ENCODE results near the gene UBXN10.
"Not testable (repeated sequence)": the region's sequence is repeated elsewhere in the genome, so short reads cannot be mapped to it uniquely, and the experiment has no call there.

Gene UBXN10

GRCh38 chr1:20200966-20201365, 15.1 kb downstream of the UBXN10 start:
- no peak for DNase-seq (ENCODE audit: low read depth)

GRCh38 chr1:20202166-20202565, 16.3 kb downstream of the UBXN10 start:
- no peak for DNase-seq (ENCODE audit: low read depth)

- DNase-seq (ENCODE audit: low read depth), result no peak
Measured at GRCh38 chr1:20207546-20207945, 21.6 kb downstream of the UBXN10 start.

GRCh38 chr1:20209471-20209870, 23.6 kb downstream of the UBXN10 start:
- DNase-seq (ENCODE audit: low read depth), result no peak

GRCh38 chr1:20210736-20211460, 25.0 kb downstream of the UBXN10 start:
- no peak for DNase-seq (ENCODE audit: low read depth)

GRCh38 chr1:20211511-20211931, 25.6 kb downstream of the UBXN10 start:
- no peak for DNase-seq (ENCODE audit: low read depth)

GRCh38 chr1:20212085-20212684, 26.3 kb downstream of the UBXN10 start:
- no peak for DNase-seq (ENCODE audit: low read depth)

- no peak for DNase-seq (ENCODE audit: low read depth)
Measured at GRCh38 chr1:20212685-20213331, 26.9 kb downstream of the UBXN10 start.

- DNase-seq (ENCODE audit: low read depth), result no peak
Measured at GRCh38 chr1:20215716-20216115, 29.8 kb downstream of the UBXN10 start.

GRCh38 chr1:20216574-20216973, 30.7 kb downstream of the UBXN10 start:
- no peak for DNase-seq (ENCODE audit: low read depth)

GRCh38 chr1:20219053-20219452, 33.2 kb downstream of the UBXN10 start:
- DNase-seq (ENCODE audit: low read depth), result not testable (repeated sequence)

- DNase-seq (ENCODE audit: low read depth), result no peak
Measured at GRCh38 chr1:20220036-20220435, 34.1 kb downstream of the UBXN10 start.

- no peak for DNase-seq (ENCODE audit: low read depth)
Measured at GRCh38 chr1:20223106-20223505, 37.2 kb downstream of the UBXN10 start.

GRCh38 chr1:20223551-20224419, 37.9 kb downstream of the UBXN10 start:
- no peak for DNase-seq (ENCODE audit: low read depth)

GRCh38 chr1:20224546-20224945, 38.6 kb downstream of the UBXN10 start:
- DNase-seq (ENCODE audit: low read depth), result no peak

- DNase-seq (ENCODE audit: low read depth), result no peak
Measured at GRCh38 chr1:20227704-20228103, 41.8 kb downstream of the UBXN10 start.

- DNase-seq (ENCODE audit: low read depth), result no peak
Measured at GRCh38 chr1:20228314-20228825, 42.5 kb downstream of the UBXN10 start.

- no peak for DNase-seq (ENCODE audit: low read depth)
Measured at GRCh38 chr1:20229171-20229570, 43.3 kb downstream of the UBXN10 start.

- DNase-seq (ENCODE audit: low read depth), result not testable (repeated sequence)
Measured at GRCh38 chr1:20232564-20232963, 46.7 kb downstream of the UBXN10 start.

GRCh38 chr1:20233394-20233793, 47.5 kb downstream of the UBXN10 start:
- no peak for DNase-seq (ENCODE audit: low read depth)

GRCh38 chr1:20233866-20234265, 48.0 kb downstream of the UBXN10 start:
- no peak for DNase-seq (ENCODE audit: low read depth)

Data from GM04503 (cell line).